Glutamatergic neuron (in vitro differentiated cells): ENCODE results near the gene PAEP. TPM values are rescaled to one million over a fixed set of nuclear protein-coding genes. Genes with fewer than 3 reads are reported as not detected.

Source experiments
- DNase-seq: peaks from one replicate; pipeline ENCODE4 v3.0.0; 2022
- H3K27ac Mint-ChIP-seq: one replicate; pipeline ENCODE4 v1.8.0; 2020; ENCODE audit warnings: mild to moderate bottlenecking, mixed read lengths, inconsistent platforms; ENCODE audit not compliant: unreplicated experiment
- H3K27me3 Mint-ChIP-seq: one replicate; pipeline ENCODE4 v1.8.0; 2020; ENCODE audit warnings: mild to moderate bottlenecking, moderate library complexity, mixed read lengths, inconsistent platforms; ENCODE audit not compliant: unreplicated experiment
- H3K36me3 Mint-ChIP-seq: one replicate; pipeline ENCODE4 v1.8.0; 2020; ENCODE audit warnings: mild to moderate bottlenecking, mixed read lengths, inconsistent platforms; ENCODE audit not compliant: unreplicated experiment
- H3K4me1 Mint-ChIP-seq: one replicate; pipeline ENCODE4 v1.8.0; 2020; ENCODE audit warnings: mild to moderate bottlenecking, low read depth, mixed read lengths, inconsistent platforms; ENCODE audit not compliant: unreplicated experiment
- H3K4me3 Mint-ChIP-seq: one replicate; pipeline ENCODE4 v1.8.0; 2020; ENCODE audit warnings: mild to moderate bottlenecking, mixed read lengths, inconsistent platforms; ENCODE audit not compliant: unreplicated experiment
- H3K9me3 Mint-ChIP-seq: one replicate; pipeline ENCODE4 v1.8.0; 2020; ENCODE audit warnings: mild to moderate bottlenecking, moderate library complexity, mixed read lengths, inconsistent platforms; ENCODE audit not compliant: unreplicated experiment
- CTCF ChIP-seq: fragments of 200-600 bp; sonication (generic); IDR thresholded peaks from one replicate; pipeline ENCODE4 v1.5.0; 2021; ENCODE audit not compliant: partially characterized antibody, unreplicated experiment
- total RNA-seq: library from RNA; stranded (reverse); fragmentation: NEBNext Ultra II Directional; extraction: Animal tissue kit (Norgen Biotek cat#: 25700); gene quantifications from one replicate; pipeline ENCODE4 v1.2.1, GENCODE V29; 2021; ENCODE audit not compliant: unreplicated experiment

Gene PAEP
- total RNA-seq, 1 donor from 2014 or later = not detected

DNA sequence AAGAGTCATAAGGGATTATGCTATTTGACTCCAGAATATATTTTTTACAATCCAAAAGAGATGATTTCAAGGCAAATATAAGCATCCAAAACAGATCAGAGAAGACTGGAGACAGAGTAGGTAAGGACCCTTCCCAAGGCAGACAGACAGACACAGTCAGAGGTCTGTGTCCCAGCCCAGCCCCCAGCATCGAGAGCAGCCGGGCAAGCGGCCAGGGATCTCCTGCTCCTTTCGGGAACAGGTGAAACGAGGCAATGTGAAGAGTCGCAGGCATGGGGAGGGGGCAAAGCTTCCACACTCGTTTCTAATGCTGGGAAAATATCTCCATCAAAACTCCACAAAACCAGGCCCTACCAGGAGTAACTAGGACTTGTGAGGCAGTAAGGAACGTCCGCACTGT is 5.8 kb downstream of the PAEP start:
- no peaks in the 10 kb centered on the region for H3K4me1 Mint-ChIP-seq
- TF ChIP-seq CTCF = no peak
- H3K36me3 Mint-ChIP-seq = no peaks in the 10 kb centered on the region
- DNase-seq = no peak
- no peak overlapping the region for H3K27ac Mint-ChIP-seq
- H3K4me3 Mint-ChIP-seq = no peak overlapping the region
- peaks cover 7% of the 10 kb centered on the region for H3K27me3 Mint-ChIP-seq
- peaks cover 2% of the 10 kb centered on the region for H3K9me3 Mint-ChIP-seq

DNA sequence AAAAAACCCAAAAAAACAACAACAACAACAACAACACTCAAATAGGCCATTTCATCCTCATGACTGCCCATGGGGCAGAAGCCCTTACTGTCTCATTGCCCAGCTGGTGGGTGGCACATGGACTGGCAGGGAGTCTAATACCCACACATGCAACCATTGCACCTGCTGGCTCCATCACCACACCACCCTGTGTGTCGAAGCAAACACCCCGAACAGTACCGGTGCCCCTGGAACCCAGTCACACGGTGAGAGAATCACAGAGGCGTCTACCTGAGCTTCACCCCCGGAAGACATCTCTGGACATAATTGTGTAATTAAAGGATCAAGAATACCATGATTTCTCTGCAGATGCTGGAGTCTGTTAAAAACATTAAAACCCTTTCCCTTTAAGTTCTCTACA is 6.5 kb downstream of the PAEP start:
- H3K27ac Mint-ChIP-seq = no peak overlapping the region
- TF ChIP-seq CTCF = no peak
- peaks cover 4% of the 10 kb centered on the region for H3K27me3 Mint-ChIP-seq
- peaks cover 2% of the 10 kb centered on the region for H3K9me3 Mint-ChIP-seq
- H3K4me3 Mint-ChIP-seq = no peak overlapping the region
- no peaks in the 10 kb centered on the region for H3K36me3 Mint-ChIP-seq
- no peaks in the 10 kb centered on the region for H3K4me1 Mint-ChIP-seq
- no peak for DNase-seq

- DNase-seq = no peak
- Mint-ChIP-seq H3K36me3 (no peaks in the 10 kb centered on the region), H3K9me3 (no peaks in the 10 kb centered on the region), H3K27ac (no peak overlapping the region), H3K4me1 (no peaks in the 10 kb centered on the region), H3K27me3 (peaks cover 4% of the 10 kb centered on the region), H3K4me3 (no peak overlapping the region)
- no peak for TF ChIP-seq CTCF
Measured at GRCh38 chr9:135570456-135570855, 8.9 kb downstream of the PAEP start.

DNA sequence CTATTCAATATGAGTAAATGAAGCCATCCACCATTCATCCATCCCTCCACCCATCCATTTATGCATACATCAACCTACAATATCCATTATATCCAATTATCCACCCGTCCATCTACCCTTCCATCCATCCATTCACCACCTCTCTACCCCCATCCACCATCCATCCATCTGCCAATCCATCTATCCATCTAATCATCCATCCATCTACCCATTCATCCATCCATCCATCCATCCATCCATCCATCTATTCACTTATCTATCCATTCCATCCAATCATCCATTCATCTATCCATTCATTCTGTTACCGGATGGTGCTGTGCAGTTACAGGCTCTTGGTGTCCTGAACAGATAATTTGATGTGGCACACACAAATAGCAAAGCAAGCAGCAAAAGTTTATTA is 10.7 kb downstream of the PAEP start:
- Mint-ChIP-seq H3K4me1 (no peaks in the 10 kb centered on the region), H3K4me3 (no peak overlapping the region), H3K9me3 (peaks cover 2% of the 10 kb centered on the region), H3K27me3 (peaks cover 2% of the 10 kb centered on the region), H3K27ac (no peak overlapping the region), H3K36me3 (no peaks in the 10 kb centered on the region)
- DNase-seq = no peak
- no peak for TF ChIP-seq CTCF

DNA sequence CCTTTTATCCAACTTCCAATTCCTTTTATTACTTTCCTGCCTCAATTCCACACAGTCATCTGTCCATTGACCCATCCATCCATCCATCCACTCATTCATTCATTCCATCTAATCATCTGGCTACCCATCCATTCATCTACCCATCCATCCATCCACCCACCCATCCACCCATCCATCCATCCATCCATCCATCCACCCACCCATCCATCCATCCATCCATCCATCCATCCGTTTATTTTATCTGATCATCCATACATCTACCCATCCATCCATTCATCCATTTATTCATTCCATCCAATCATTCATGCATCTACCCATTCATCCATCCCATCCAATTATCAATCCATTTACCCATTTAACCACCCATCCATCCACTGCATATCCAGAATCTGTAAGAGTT is 11.6 kb downstream of the PAEP start:
- H3K27ac Mint-ChIP-seq = no peak overlapping the region
- H3K9me3 Mint-ChIP-seq = peaks cover 2% of the 10 kb centered on the region
- no peak for TF ChIP-seq CTCF
- no peaks in the 10 kb centered on the region for H3K4me1 Mint-ChIP-seq
- H3K27me3 Mint-ChIP-seq = peaks cover 2% of the 10 kb centered on the region
- no peaks in the 10 kb centered on the region for H3K36me3 Mint-ChIP-seq
- H3K4me3 Mint-ChIP-seq = no peak overlapping the region
- no peak for DNase-seq
